HFF-Myc (cell line): ENCODE results near the gene ADCY3.

Experiments
- DNase-seq: peaks from one replicate; pipeline ENCODE4 v3.0.0-alpha.2; 2011; ENCODE audit warnings: low read depth; ENCODE audit errors: extremely low read depth
- H3K4me3 ChIP-seq: replicated peaks from 2 replicates; pipeline ENCODE4 v1.5.1; 2011; ENCODE audit warnings: low read depth, mild to moderate bottlenecking, control low read depth, low read length
- TF ChIP-seq, protein P1 (sequence below): IDR thresholded peaks from 2 replicates; pipeline ENCODE4 v1.5.1; 2012; ENCODE audit warnings: mild to moderate bottlenecking, low read depth, low read length, control low read depth; ENCODE audit errors: missing control alignments

ADCY3 gene

DNA sequence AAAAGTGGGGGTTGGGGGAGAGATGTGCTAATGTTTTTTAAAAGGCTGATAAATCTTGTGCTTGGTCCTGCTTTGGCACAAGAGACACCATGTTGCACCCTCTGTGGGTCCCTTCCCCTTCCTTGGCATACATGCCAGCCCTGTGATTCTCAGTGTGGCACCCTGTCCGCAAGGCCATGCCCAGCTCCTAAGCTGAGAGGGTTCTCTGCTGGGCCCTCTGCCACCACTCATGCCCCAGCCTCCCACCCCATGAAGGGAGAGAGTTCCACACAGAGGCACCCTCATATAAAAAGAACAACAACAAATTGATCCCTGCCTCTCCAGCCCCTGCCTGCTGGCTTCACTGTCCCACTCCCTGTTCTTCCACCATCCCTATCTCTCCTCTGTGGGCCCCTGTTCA lies 2.5 kb upstream of the ADCY3 start:
- H3K4me3 ChIP-seq: no peak overlapping the region
- TF ChIP-seq, protein P1, sequence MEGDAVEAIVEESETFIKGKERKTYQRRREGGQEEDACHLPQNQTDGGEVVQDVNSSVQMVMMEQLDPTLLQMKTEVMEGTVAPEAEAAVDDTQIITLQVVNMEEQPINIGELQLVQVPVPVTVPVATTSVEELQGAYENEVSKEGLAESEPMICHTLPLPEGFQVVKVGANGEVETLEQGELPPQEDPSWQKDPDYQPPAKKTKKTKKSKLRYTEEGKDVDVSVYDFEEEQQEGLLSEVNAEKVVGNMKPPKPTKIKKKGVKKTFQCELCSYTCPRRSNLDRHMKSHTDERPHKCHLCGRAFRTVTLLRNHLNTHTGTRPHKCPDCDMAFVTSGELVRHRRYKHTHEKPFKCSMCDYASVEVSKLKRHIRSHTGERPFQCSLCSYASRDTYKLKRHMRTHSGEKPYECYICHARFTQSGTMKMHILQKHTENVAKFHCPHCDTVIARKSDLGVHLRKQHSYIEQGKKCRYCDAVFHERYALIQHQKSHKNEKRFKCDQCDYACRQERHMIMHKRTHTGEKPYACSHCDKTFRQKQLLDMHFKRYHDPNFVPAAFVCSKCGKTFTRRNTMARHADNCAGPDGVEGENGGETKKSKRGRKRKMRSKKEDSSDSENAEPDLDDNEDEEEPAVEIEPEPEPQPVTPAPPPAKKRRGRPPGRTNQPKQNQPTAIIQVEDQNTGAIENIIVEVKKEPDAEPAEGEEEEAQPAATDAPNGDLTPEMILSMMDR: no peak
- no peak for DNase-seq

DNA sequence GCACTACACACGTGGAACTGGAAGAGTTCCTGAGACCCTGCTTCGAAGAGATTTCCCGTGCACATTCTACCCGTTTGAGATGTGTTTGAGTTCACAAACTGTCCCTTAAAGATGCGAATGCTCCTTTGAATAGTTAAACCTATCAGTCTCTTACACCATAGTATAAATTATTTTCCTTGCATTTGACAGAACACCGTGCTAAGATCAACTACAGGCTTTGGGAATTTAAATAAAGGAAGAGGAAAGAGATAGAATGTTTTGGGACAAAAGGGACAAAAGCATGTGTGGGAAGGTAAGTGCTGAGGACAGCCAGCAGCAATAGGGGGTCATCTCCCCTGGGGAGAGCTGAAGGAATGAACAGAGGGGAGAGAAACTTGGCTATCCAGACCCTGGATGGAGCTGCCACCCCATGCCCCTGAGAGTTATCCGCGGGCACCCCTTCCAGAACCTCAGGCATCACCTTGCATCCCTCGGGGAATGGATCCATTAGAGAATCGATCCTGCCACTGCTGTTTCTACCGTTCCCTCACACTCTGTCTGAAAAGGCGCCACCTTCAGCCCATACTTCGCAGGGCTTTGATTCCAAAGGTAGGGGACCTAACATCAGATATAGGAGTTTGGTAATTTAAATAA lies 888 bp upstream of the ADCY3 start:
- DNase-seq: no peak
- H3K4me3 ChIP-seq: peak overlapping the region; percentile 51
- TF ChIP-seq, protein P1: peak; percentile 45

- H3K4me3 ChIP-seq: peak overlapping the region; percentile 51
- DNase-seq: no peak
- TF ChIP-seq, protein P1: no peak
These were observed 435 bp downstream of the ADCY3 start for GRCh38 chr2:24919506-24920097.

GRCh38 chr2:24919037-24919505 lies 966 bp downstream of the ADCY3 start:
- no peak for DNase-seq
- peak overlapping the region; percentile 51 for H3K4me3 ChIP-seq
- TF ChIP-seq, protein P1: no peak

DNA sequence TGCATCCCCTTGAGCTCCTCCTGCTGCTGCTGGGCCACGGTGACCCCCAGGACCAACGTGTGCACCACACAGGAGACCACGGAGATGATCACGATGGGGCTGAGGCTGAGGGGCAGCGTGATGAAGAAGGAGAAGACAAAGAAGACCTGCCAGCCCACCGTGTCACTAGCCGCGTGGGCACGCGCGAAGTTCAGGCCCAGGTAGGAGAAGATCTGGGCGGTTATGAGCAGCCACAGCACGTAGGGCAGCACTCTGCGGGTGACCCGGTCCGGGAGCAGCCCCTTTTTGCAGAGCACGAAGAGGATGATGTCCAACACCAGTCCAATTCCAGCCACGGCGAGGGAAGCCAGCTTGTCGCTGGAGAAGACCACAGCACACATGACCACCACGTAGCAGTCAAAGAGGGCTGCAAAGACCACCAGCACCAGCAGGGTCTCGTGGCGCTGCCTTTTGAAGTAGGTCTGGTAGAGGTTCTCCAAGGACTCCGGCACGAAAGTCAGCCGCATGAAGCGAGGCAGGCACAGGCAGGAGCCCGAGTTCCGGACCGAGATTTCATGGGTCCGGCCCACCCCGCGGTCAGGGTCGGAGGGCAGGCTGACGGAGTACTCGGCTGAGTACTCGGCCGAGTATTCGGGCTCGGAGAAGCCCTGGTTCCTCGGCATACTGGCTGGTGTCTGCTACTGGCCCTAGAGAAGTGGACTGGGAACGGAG lies 1.6 kb downstream of the ADCY3 start:
- TF ChIP-seq, protein P1: no peak
- DNase-seq: no peak
- H3K4me3 ChIP-seq: peak overlapping the region; percentile 51

- peak overlapping the region; percentile 51 for H3K4me3 ChIP-seq
- TF ChIP-seq, protein P1: no peak
- no peak for DNase-seq
These were observed 2.2 kb downstream of the ADCY3 start for GRCh38 chr2:24917731-24918325.
